Stimulated activated CD4-positive, alpha-beta T cell treated with anti-CD3 and anti-CD28 coated beads, Interleukin-4, amount 100 ng/mL, for 4 hours (primary cell): ENCODE data around the gene NOS1.
"Not testable (repeated sequence)": the region's sequence is repeated elsewhere in the genome, so short reads cannot be mapped to it uniquely, and the experiment has no call there.

Experiments
- DNase-seq, 2 experiments: peaks; one replicate each; pipeline ENCODE4 v3.0.0-alpha.2; 2020

The NOS1 gene

GRCh38 chr12:117202033-117202432, 159.4 kb downstream of the NOS1 start:
- DNase-seq, result no peak

GRCh38 chr12:117199956-117200744, 161.3 kb downstream of the NOS1 start:
- DNase-seq, result not testable (repeated sequence)

GRCh38 chr12:117196334-117196733, 165.1 kb downstream of the NOS1 start:
- DNase-seq, result not testable (repeated sequence)

DNA sequence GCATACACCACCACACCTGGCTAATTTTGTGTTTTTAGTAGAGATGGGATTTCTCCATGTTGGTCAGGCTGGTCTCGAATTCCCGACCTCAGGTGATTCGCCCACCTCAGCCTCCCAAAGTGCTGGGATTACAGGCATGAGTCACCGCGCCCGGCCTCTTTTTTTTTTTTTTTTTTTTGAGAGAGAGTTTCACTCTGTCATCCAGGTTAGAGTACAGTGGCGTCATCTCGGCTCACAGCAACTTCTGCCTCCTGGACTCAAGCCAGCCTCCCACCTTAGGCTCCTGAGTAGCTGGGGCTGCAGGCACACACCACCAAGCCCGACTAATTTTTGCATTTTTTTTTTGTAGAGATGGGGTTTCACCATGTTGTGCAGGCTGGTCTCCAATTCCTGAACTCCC, 166.4 kb downstream of the NOS1 start:
- not testable (repeated sequence) for DNase-seq

DNA sequence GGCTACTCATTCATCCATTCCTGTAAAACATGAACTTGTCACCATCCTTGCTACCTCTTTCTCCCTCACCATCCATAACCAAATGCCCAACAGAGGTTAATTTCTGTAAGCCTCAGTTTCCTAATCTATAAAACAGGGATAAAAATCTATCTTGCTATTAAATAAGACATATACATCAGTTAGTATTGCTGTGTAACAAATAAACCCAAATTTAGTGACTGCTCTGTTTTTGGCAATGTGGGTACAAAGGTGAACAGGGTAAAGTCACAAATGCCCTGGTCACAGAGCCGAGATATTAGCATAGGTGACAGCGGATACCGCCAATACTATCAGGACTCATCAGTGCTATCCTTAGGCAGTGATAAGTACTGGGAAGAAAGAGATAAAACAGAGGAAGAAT, 167.5 kb downstream of the NOS1 start:
- no peak for DNase-seq

DNA sequence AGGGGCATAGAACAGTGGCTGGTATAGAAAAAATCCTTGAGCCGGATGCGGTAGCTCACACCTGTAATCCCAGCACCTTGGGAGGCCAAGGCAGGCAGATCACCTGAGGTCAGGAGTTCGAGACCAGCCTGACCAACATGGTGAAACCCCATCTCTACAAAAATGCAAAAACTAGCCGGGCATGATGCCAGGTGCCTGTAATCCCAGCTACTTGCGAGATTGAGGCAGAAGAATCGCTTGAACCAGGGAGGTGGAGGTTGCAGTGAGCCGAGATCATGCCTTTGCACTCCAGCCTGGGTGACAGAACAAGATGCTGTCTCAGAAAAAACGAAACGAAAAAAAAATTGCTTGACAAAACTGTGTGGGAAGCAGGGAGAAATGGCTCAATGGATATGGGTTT, 168.8 kb downstream of the NOS1 start:
- not testable (repeated sequence) for DNase-seq

DNA sequence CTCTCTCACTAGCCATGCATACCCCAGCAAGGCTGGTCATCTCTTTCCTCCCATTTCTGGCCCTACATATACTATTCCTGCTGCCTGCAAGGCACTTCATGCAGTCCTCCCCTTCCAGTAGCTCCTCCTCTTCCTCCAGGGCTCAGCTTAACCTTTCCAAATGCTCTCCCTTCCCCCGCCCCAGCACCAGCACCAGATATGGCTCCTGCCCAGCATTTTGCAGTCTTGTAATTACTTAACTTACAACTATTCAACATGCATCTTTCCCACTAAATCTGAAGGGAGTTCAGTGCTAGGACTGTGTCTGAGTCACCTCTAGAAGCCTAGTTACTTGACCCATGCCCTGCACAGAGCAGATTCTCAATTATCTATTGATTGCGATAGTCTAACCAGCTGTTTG, 169.4 kb downstream of the NOS1 start:
- no peak for DNase-seq

DNA sequence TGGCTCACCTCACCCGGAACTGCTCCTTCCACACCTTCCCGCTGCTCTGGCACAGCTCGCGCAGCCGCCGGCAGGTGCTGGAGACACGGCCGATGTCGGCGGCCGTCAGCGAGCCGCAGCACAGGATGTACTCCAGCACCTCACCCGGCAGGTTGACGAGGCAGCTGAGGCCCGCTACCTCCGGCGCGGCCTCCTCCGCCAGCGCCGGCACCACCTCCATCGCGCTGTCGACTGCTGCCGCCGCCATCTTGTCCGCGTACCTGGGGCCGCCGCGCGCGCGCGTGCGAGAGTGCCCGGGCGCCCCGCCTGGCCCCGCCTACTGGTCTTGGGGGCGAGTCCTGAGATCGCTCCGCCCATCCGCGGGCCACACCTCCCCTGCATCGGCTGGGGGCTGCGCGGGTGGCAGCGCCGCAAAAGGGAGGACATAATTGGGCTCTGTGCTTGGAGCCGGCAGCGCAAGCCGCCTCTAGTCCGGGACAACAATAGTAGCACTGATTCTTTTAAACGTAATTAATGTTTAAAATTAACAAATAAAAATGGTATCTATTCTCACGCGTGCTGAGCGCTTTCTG, 171.1 kb downstream of the NOS1 start, which contains the start of gene FBXO21:
Gene FBXO21 (minus strand): TSS at position 261 of the 572 bp plus-strand sequence. CDS start 14 bp downstream, at position 247.
- DNase-seq, result peak; percentile 91 to 93

DNA sequence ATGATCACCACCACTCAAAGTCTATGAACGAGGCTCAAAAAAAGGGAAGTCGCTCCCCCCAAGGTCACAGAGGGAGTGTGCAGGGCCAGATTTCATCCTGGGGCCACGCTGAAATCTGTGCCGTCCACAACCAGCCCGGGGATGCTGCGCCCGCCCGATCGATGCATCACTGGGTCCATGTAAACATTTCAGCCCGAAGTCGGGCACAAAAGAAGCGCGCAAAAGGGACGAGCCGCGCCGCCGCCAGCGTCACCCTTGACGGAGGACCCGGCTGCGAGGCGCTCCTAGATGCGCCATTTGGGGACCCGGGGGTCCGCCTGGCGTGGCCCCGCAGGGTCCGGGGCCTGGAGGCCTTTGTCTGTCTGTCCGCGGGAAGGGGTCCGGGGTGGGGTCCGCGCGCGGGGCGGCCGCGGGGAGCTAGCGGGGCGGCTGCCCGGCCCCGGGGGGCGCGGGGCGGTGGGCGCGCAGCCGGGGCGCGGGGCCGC, 171.7 kb downstream of the NOS1 start:
- DNase-seq, result peak; percentile 20 to 26

GRCh38 chr12:117188961-117189724, 172.3 kb downstream of the NOS1 start:
- no peak for DNase-seq

- DNase-seq, result no peak
These were observed 173.2 kb downstream of the NOS1 start for GRCh38 chr12:117188121-117188665.

- DNase-seq, result no peak
These were observed 174.0 kb downstream of the NOS1 start for GRCh38 chr12:117187421-117187820.

DNA sequence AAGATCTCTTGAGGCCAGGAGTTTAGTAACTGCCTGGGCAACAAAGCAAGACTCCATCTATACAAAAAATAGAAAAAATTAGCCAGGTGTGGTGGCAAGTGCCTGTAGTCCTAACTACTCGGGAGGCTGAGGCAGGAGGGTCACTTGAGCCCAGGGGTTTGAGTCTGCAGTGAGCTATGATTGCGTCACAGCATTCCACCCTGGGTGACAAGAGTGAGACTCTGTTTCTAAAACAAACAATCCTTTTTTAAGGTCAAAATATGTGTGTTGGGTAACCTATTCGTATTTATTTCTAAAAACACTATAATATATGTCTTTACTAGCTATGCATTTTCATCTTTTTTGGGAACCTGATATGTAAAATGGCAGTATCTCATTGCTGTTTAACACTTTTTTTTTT, 178.6 kb downstream of the NOS1 start:
- no peak for DNase-seq

- DNase-seq, result not testable (repeated sequence)
These were observed 180.0 kb downstream of the NOS1 start for GRCh38 chr12:117181468-117181843.

GRCh38 chr12:117180758-117181467, 180.5 kb downstream of the NOS1 start:
- DNase-seq, result no peak

- no peak for DNase-seq
These were observed 182.7 kb downstream of the NOS1 start for GRCh38 chr12:117178745-117179144.

DNA sequence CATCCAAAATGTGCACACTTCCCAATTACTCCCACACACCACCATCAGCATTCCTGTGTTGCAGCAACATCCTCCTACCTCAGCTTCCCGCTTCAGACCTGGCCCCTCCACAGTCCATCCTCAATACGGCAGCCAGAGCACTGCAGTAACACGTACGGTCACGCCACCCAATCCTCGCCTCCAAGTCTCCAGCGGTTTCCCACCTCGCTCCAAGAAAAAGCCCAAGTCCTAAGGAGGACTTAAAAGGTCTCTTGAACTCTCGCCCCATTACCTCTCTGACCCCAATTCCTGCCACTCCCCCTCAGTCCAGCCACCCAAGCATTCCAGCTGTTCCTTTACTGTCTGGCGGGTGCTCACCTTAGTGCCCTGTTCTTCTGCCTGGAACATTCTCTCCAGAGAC, 183.1 kb downstream of the NOS1 start:
- no peak for DNase-seq

DNA sequence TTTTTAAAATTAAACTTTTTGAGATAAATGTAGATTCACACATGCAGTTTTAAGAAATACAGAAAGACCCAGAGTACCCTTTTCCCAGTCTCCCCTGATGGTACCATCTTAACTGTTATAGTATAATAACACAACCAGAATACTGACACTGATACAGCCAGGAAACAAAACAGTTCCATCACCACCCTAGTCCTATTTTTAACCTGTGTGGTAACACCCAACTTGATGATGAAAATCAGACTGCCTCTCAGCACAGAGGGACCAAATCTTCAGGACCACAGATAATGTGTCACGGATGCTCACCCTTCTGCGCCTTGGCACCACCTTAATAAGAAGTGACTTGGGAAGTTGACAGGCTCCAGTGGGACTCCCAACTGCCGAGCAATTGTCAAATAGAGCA, 189.3 kb downstream of the NOS1 start:
- DNase-seq, result no peak

- no peak for DNase-seq
These were observed 189.8 kb downstream of the NOS1 start for GRCh38 chr12:117171499-117172162.

- no peak for DNase-seq
These were observed 191.9 kb downstream of the NOS1 start for GRCh38 chr12:117169548-117169947.

DNA sequence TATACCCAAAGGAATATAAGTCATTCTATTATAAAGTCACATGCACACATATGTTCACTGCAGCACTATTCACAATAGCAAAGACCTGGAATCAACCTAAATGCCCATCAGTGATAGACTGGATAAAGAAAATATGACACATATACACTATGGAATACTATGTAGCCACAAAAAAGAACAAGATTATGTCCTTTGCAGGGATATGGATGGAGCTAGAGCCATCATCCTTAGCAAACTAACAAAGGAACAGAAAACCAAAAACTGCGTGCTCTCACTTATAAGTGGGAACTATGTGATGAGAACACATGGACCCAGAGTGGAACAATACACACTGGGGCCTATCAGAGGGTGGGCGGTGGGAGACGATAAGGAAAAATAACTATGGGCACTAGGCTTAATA, 192.4 kb downstream of the NOS1 start:
- no peak for DNase-seq

GRCh38 chr12:117167769-117168168, 193.7 kb downstream of the NOS1 start:
- no peak for DNase-seq
